SKM-1 treated with dmso at 0.1 percent for 144 hours (cell line): ENCODE results near the gene TMEM119.
"Not testable (repeated sequence)": the region's sequence is repeated elsewhere in the genome, so short reads cannot be mapped to it uniquely, and the experiment has no call there.

ENCODE experiments used
- DNase-seq: peaks from one replicate; lab custom pipeline; 2025; ENCODE audit not compliant: unreplicated experiment; lab: John Stamatoyannopoulos, UW

TMEM119 gene

DNA sequence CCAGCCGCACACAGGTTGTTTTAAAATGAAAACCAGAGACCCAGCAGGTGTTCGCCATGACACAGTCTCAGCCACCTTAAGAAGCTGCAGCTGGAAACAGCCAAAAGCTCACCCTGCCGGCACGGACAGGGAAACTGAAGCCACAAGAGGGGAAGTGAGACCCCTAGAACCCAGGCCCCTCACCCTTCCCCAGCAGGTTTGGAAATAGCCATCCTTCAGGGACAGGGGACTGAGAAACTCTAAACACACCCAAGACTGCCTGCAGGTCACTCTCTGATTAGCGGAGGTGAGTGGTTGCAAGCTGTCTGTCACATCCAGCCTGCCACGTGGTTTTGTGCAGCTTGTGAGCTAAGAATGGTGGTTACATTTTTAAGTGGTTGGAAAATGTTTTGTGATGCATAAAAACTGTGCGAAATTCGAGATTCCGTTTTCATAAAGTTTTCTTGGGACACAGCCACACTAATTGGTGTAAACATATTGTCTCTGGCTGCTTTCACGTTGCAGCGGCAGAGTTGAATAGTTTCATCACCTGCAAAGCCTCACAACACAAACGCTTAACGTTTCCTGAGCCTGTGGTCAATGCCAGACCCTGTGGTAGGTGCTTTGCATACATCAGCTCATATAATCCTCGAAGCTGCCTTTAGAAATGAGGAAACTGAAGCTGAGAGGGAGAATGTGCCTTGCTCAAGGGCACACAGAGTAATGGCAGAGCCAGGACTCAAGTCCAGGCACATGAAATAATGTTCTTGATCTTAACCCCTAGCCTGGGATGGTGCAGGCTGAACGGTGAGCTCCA, 37.5 kb upstream of the TMEM119 start:
- DNase-seq: peak; percentile 75

DNA sequence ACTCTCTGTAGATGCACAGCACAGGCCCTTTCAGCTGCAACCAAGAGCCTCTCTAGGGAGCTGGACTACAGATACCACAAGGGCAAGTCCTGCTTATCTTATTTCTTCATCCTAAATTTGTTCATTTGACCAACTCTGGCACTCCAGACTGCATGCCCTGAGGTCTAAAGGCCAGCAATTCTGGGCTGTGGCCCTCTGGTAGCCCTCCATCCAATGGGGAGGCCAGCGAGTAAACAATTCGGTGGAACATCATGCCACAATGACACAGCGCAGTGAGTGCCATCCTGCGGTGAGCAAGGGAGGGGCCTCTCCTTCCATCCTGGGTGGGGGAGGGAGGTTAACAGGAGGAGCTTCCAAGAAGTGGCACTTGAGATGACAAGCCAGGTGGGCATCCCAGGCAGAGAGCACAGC, 36.5 kb upstream of the TMEM119 start:
- peak; percentile 2 for DNase-seq

DNA sequence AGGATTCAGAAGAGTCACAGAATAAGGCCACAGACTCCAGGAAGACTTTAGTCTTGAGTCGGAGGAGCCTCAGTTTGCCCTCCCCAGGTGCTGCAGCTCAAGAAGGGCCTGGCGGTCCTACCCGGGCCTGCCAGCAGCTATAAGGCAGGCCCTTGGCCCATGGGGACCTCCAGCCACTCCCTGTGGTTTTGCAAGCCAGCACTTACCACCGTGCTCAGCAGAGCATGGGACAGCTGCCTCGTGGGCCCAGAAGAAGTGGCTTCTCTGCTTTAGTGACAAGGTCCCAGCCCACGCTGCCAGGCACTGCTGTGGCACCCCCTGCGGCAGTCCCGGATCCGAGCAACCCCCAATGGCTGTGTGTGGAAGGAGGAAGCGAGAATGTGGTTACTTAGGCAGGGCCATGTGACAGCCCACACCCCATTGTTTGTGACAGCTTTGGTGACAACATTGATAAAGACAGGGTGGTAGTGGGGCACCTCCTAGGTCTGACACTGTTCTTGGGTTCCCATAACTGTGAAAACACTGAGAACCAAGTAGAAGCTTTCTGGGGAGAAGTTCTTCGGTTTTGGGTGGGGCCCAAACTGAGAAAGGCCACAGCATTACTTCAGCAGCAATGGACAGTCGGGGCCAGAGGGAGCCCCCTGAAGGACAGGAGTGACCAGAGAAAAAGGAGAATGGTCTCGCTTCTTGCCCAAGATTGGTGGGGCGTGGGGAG, 35.8 kb upstream of the TMEM119 start, which contains the start of gene SELPLG:
Gene SELPLG (minus strand): TSS at position 361 of the 715 bp plus-strand sequence. CDS start 9,587 bp downstream, outside the sequence.
- peak; percentile 10 for DNase-seq

DNA sequence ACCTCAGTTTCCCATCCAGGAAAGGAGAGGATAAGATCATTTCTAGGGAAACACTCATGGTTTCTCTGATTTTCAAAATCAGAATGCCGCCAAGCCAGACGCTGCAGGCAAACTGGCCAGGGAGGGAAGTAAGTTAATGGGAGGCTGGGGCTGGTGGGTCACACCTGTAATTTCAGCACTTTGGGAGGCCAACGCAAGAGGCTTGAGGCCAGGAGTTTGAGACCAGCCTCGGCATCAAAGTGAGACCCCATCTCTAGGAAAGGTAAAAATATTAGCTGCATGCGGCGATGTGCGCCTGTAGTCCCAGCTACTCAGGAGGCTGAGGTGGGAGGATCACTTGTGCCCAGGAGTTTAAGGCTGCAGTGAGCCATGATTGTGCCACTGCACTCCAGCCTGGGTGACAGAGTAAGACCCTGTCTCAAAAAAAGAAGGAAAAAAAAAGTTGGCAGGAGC, 35.2 kb upstream of the TMEM119 start:
- DNase-seq: no peak

DNA sequence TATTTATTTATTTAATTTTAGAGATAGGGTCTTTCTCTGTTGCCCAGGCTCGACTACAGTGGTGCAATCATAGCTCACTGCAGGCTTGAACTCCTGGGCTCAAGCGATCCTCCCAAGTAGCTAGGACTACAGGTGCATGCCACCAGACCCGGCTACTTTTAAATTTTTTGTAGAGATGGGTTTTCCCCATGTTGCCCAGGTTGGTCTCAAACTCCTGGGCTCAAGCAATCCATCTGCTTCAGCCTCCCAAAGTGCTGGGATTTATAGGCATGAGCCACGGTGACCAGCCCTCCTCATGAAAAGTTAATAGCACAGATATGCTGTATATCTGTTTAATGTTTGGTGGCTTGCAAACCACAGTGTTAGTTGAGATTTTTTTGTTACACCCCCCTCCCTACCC, 33.4 kb upstream of the TMEM119 start:
- DNase-seq: not testable (repeated sequence)

DNA sequence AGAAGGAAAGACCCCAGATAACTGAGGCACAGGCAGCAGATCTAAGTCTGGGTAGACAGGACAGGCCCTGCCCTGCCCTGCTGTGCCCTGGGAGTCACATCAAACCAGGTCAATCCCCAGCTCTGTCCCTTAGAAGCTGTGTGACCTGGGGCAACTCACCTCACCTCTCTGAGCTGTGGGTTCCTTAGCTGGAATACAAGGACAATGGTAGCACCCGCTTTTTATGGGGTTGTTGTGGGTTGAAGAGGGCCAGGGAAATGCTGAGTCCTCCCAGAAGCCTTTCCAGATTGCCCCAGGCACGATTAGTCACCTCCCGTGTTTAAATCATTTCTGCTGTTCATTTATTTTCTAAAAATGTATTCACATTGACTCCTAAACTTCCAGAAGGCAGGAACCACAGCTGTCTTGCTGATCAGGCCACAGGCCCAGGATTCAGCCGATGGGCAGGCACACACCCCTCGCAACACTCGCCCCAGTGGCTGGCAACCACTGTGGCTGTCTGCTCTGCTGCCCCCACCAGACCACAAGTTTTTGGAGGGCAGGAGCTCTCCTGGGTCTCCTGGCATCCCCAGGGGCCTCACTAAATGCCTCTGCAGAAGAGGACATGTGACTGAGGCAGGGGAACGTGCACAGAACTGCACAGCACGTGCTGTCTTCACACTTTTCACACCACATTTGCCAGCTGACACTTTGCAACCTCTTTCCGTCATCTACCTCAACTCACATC, 32.8 kb upstream of the TMEM119 start:
- DNase-seq: no peak

DNA sequence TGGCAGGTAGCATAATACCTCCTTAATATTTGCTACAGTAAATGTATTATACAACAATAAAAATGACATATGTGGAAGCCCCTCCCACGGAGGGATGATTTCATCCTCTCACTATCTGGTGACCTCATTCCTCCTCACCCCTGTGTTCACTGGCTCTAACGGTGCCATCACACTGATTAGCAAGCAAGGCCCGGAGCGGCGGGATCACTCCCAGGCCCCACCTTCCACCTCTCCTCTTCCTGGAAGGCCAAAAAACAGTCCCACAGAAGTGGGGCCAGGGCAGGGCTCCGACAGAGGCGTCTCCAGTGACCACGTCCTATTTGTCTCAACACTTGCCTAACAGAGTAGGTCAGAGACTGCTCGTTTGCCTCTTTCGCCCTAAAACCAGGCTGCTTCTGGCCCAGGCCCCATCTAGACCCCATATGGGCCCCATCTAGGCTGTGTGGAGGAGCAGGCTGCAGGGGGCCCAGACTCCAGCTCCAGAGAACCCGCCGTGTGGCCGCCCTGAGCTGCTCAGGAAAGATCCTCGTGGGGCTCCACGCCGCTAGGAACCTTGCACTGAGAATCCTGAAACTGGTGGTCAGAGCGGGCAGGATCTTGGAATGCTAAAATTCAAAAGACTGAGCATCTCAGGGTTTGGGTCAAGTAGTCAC, 32.1 kb upstream of the TMEM119 start:
- DNase-seq: no peak

DNA sequence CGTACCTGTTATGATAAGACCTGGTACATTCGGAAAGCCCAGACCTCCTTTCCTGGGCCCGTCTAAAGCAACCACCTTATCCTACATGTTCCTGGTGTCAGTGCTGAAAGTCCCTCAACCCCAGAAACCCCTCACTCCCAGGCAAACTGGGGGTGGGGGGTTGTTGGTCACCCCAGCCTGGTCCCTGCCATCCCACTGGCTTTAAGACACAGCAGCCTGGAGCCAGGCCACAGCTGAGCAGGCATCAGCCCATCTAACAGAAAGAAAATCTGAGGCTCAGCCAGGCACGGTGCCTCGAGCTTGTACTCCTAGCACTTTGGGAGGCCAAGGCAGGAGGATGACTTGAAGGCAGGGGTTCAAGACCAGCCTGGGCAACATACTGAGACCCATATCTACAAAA, 31.3 kb upstream of the TMEM119 start:
- DNase-seq: no peak

DNA sequence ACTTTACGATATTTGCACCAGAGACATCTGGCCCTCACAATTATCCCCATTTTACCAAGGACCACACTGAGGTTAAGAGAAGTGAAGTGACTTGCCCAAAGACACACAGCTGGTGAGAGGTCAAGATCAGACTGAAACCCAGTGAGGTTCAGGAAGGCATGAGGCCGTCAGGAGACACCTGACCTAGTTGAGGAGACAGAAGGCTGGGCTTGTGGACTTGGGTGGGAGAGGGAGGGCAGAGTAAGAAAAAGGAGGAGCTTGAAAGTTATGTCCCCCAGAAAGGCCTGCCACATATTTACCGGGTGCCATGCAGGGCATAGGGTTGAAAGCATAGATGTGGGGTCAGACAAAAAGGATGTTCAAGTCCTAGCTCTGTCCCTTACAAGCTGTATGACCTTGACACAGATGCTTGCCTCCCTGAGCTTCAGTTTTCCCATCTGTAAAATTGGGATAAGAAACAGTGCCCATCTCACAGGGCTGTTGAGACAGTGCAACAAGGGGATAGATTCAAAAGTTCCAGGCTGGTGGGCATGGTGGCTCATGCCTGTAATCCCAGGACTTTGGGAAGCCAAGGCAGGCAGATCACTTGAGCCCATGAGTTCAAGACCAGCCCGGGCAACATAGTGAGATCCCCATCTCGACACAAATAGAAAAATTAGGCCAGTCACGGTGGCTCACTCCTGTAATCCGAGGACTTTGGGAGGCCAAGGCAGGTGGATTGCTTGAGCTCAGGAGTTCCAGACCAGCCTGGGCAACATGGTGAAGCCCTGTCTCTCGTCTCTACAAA, 29.4 kb upstream of the TMEM119 start:
- no peak for DNase-seq

DNA sequence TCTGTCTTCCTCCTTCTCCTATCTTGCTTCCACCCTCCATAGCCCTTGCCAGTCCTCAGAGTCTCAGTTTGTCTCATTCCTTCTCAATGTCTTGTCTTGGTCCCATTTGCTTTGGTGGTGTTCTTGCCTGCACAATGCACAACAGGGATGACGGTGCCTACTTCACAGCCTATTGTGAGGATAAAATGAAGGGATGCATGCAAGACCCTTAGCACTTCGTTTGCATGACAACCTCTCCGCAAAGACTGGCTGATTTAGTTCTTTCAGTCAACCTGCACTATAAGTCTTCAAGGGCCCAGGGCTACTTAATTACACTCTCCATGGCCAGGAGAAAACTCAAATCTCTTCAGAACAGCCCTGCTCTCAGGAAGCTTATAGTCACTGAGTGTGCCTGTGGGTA, 27.3 kb upstream of the TMEM119 start:
- no peak for DNase-seq

DNA sequence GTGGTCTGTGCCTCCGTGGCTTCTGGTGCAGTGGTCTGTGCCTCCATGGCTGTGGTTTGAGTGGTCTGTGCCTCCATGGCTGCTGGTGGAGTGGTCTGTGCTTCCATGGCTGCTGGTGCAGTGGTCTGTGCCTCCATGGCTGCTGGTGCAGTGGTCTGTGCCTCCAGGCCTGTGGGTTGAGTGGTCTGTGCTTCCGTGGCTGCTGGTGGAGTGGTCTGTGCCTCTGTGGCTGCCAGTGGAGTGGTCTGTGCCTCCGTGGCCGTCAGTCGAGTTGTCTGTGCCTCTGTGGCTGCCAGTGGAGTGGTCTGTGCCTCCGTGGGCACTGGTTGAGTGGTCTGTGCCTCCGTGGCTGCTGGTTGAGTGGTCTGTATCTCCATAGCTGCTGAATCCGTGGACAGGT, 25.7 kb upstream of the TMEM119 start:
- no peak for DNase-seq

DNA sequence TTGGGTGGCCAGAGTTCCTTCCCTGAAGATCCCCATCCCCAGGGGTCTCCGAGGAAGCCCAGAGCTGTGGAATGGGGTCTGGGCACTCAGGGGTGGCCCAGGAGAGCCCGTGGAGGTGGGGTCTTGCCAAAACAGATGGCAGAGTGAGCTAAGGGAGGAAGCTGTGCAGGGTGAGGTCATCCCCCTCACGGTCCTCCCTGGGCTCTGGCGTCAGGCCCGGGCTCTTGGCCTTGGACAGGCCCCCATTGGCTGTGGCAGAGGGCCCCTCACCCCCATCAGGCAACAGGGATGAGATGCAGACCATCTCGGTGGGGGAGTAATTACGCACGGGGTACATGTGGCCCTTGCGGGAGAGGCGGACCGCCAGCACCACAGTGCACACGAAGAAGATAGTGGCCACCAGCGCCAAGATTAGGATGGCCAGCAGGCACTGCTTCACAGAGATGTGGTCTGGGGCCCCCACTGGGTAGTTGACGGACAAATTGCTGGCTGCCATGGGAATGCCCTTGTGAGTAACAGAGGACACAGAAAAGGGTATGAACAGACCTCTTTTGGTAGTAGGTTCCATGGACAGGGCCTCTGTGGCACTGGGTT, 25.1 kb upstream of the TMEM119 start:
- no peak for DNase-seq

DNA sequence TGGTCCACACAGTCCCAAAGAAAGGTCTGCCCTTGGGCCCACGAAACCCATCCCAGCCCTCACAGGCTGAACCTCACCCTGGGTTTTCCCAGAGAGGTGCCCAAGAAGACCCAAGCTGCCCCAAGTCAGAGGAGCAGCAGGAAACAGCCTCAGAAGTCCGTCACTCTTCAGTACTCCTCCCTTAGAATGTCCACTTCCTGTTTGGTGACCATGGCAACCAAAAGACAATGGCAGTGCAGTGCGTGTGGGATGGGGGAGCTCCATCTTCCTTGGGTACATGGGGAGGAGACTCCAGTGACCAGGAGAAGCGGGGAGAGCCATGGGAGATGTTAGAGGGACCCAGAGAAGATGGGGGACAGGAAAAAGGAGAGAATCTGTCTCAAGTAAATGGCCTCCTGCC, 24.5 kb upstream of the TMEM119 start:
- DNase-seq: no peak

DNA sequence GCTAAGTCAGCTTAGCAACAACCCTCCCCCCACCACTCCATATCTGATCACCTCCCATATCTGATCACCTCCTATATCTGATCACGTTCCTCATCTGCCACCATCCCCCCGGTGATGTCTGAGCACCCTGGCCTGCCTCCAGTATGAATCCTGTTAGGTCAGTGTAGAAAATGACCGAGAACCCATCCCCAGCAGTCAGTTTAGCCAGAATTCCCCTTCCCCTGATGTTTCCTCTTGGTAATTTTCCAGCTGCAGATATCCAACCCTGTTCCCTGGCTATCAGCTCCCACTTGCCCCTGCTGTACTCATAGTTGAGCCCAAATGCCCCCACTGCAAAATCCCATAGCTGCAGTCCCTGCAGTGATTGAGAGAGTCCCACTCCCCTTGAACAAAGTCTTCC, 23.3 kb upstream of the TMEM119 start:
- no peak for DNase-seq

DNA sequence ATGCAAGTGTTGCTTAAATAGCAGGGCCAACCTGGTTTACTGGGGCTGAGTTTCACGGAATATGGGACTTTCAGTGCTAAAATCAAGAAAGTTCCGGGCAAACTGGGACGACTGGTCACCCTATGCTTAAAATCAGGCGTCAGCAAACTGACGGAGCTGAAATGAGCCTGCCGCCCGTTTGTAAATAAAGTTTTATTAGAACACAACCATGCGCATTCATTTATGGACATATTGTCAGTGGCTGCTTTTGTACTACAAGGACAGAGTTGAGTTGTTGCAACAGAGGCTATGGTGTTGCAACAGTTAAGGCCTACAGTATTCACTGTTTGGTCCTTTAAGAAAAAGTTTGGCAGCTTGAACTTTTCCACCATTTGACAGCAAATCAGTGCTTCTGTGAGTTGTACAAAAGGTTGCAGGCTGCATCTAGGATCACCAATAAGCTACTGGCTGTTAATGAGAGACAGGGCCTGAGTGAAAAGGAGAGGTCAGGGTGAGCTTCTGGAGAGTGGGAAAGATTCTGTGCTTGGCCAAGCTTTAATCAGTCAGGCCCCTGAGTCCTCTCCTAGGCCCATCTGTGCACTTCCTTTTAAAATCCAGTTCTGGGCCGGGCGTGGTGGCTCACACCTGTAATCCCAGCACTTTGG, 22.5 kb upstream of the TMEM119 start:
- peak; percentile 5 for DNase-seq

DNA sequence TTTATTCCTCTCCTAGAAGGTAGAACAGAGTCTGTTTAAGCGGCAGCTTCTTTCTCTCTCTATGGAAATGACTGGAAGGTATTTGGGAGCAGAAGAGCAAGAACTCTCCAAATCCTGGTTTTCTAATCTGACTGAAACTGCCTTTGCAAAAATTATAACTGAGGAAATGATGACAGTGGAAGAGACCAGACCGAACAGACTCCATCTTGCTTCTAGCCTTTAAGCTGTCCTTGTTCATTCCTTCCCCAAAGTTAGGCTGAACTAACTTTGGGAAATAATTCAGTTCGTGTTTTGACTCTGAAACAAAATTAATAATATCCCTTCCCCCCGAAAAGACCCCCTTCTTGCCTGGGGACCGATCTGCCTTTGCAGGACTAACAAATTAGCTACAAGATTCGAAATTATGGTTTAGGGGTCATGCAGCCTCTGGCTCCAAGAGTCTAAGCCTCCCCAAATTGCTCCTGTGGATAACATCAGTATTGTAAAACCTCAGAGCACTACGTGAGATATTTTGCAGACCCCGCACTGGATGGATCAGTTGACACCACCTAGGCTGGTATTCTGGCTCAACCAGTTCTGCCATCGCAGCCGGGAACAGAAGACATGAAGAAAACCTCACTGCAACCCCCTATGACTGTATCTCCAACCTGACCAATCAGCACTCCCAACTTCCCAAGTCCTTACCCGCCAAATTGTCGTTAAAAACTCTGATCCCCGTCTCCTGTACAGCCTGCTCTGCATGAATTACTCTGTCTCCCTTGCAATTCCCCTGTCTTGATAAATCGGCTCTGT, 21.7 kb upstream of the TMEM119 start:
- no peak for DNase-seq

DNA sequence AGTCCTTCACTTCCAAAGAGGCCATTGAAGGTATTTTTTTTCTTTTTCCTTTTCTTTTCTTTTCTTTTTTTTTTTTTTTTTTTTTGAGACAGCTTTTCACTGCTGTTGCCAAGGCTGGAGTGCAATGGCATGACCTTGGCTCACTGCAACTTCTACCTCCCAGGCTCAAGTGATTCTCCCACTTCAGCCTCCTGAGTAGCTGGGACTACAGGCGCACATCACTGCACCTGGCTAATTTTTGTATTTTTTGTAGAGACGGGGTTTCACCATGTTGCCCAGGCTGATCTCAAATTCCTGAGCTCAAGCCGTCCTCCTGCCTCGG, 21.0 kb upstream of the TMEM119 start:
- not testable (repeated sequence) for DNase-seq

DNA sequence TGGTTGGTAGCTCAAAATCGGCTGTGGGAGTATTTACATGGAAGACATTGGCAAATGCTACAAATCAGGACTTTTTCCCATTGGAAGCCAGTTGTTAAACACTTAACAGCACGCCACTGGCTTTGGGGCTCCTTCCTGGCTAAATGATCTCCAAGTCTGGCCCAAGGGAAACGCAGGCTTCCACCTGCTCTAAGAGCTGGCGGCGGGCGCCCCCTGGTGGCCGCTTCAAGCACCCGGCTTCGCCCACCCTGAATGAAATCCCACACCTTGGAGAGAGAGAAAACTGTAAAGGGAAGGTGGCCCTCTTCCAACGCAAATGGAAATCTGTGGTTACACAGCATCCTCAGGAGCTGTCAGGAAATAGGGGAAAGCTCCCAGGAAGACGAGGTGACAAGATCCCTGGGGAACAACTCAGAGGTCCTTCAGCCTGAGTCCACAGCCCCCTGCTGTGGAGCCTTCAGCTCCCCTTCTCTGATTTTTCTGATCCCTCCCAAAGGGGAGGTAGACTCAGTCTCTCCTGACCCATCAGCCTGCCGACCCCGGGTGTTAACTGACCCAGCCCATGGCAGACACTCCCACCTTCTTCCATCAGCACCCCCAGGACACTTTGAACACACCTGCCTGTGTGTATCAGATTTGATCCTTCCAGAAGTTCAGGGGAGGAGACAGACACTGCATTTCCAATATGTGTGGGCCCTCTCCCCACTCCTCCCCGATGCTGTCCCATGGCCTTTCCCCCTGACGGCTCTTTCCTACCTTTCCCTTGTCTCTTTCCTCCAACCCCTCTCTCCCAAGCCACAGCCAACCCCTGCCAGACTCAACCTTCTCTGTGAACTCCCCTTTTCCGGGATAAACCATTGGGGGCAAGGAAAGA, 20.4 kb upstream of the TMEM119 start:
- peak; percentile 8 for DNase-seq
